Mammary epithelial cell (primary cell): ENCODE data around the gene CERKL.

ENCODE experiments used
- EZH2 ChIP-seq: IDR thresholded peaks from 2 replicates; pipeline ENCODE4 v1.6.1; 2012; ENCODE audit warnings: low read length, inconsistent platforms, borderline replicate concordance
- TF ChIP-seq, protein P1 (sequence below), 2 donors: IDR thresholded peaks in 1 of 2; conservative IDR thresholded peaks in 1 of 2; 2 replicates each; pipeline ENCODE4 v1.5.1; 2011 to 2012; ENCODE audit warnings: inconsistent platforms in 2 of 2, low read length in 2 of 2, mild to moderate bottlenecking in 2 of 2, control low read depth in 1 of 2, low read depth in 1 of 2; ENCODE audit not compliant: insufficient read depth in 1 of 2; ENCODE audit errors: extremely low read depth in 1 of 2

GRCh38 chr2:181570833-181571661 is 85.9 kb downstream of the CERKL start:
- TF ChIP-seq, protein P1, sequence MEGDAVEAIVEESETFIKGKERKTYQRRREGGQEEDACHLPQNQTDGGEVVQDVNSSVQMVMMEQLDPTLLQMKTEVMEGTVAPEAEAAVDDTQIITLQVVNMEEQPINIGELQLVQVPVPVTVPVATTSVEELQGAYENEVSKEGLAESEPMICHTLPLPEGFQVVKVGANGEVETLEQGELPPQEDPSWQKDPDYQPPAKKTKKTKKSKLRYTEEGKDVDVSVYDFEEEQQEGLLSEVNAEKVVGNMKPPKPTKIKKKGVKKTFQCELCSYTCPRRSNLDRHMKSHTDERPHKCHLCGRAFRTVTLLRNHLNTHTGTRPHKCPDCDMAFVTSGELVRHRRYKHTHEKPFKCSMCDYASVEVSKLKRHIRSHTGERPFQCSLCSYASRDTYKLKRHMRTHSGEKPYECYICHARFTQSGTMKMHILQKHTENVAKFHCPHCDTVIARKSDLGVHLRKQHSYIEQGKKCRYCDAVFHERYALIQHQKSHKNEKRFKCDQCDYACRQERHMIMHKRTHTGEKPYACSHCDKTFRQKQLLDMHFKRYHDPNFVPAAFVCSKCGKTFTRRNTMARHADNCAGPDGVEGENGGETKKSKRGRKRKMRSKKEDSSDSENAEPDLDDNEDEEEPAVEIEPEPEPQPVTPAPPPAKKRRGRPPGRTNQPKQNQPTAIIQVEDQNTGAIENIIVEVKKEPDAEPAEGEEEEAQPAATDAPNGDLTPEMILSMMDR (conservative IDR thresholded peaks at IDR 0.05 in 1 of 2, IDR thresholded peaks at IDR 0.05 in 1 of 2; ENCODE audit: extremely low read depth in 1 of 2, insufficient read depth in 1 of 2, low read depth in 1 of 2, low read length in 2 of 2): peak; percentile 34 to 40
- TF ChIP-seq EZH2: no peak
